Neural cell (in vitro differentiated cells): ENCODE data around the gene VPS39.

Experiments used
- POLR2AphosphoS5 ChIP-seq: IDR thresholded peaks from 2 replicates; pipeline ENCODE4 v1.6.1; 2012
- TF ChIP-seq, protein P1 (sequence below): fragments of 450-650 bp; IDR thresholded peaks from 2 replicates; pipeline ENCODE4 v1.5.1; 2014; ENCODE audit warnings: antibody characterized with exemption, mild to moderate bottlenecking, moderate library complexity; ENCODE audit not compliant: poor library complexity, severe bottlenecking
- TF ChIP-seq, protein P2 (sequence below): IDR thresholded peaks from 2 replicates; pipeline ENCODE4 v1.6.1; 2012; ENCODE audit warnings: borderline replicate concordance

DNA sequence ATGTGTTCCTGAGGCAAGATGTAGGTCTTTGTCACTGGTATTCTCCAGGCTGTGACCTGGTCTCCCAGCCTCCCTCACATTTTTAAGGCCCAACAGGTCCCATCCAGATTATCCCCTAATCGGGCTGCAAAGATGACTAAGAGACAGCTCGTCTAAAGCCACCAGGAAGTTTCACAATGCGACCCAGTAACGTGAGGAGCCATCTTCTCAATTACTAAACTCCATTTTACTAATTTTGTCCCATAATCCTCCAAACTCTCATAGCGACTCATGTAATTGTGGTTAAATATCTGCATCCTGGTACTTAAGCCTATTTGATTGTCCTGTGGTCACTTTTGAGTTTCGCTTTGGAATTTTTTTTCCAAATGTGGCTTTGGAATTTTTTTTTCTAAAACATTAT, 43.0 kb downstream of the VPS39 start:
- TF ChIP-seq, protein P1, sequence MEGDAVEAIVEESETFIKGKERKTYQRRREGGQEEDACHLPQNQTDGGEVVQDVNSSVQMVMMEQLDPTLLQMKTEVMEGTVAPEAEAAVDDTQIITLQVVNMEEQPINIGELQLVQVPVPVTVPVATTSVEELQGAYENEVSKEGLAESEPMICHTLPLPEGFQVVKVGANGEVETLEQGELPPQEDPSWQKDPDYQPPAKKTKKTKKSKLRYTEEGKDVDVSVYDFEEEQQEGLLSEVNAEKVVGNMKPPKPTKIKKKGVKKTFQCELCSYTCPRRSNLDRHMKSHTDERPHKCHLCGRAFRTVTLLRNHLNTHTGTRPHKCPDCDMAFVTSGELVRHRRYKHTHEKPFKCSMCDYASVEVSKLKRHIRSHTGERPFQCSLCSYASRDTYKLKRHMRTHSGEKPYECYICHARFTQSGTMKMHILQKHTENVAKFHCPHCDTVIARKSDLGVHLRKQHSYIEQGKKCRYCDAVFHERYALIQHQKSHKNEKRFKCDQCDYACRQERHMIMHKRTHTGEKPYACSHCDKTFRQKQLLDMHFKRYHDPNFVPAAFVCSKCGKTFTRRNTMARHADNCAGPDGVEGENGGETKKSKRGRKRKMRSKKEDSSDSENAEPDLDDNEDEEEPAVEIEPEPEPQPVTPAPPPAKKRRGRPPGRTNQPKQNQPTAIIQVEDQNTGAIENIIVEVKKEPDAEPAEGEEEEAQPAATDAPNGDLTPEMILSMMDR = no peak
- no peak for TF ChIP-seq POLR2AphosphoS5
- TF ChIP-seq, protein P2, sequence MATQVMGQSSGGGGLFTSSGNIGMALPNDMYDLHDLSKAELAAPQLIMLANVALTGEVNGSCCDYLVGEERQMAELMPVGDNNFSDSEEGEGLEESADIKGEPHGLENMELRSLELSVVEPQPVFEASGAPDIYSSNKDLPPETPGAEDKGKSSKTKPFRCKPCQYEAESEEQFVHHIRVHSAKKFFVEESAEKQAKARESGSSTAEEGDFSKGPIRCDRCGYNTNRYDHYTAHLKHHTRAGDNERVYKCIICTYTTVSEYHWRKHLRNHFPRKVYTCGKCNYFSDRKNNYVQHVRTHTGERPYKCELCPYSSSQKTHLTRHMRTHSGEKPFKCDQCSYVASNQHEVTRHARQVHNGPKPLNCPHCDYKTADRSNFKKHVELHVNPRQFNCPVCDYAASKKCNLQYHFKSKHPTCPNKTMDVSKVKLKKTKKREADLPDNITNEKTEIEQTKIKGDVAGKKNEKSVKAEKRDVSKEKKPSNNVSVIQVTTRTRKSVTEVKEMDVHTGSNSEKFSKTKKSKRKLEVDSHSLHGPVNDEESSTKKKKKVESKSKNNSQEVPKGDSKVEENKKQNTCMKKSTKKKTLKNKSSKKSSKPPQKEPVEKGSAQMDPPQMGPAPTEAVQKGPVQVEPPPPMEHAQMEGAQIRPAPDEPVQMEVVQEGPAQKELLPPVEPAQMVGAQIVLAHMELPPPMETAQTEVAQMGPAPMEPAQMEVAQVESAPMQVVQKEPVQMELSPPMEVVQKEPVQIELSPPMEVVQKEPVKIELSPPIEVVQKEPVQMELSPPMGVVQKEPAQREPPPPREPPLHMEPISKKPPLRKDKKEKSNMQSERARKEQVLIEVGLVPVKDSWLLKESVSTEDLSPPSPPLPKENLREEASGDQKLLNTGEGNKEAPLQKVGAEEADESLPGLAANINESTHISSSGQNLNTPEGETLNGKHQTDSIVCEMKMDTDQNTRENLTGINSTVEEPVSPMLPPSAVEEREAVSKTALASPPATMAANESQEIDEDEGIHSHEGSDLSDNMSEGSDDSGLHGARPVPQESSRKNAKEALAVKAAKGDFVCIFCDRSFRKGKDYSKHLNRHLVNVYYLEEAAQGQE = no peak
